Measurements from ENCODE around the gene RBM33. TPM values are rescaled to one million over a fixed set of nuclear protein-coding genes. Genes with fewer than 3 reads are reported as not detected.

The RBM33 gene
- total and polyA plus RNA-seq, 2 of the 13 experiments (the other 11 are each of a cell fraction or from before 2014, with no cell fraction given) = 12.4 to 28.9 TPM

- Histone ChIP-seq H3K4me3 (replicated peaks in 1 of 3; ENCODE audit: insufficient read depth in 1 of 3, low read depth in 2 of 3, low read length in 3 of 3) (no peak overlapping the region), H3K36me3 (replicated peaks in 1 of 2; ENCODE audit: control insufficient read depth in 1 of 2, insufficient read depth in 2 of 2, low read length in 2 of 2) (peaks cover 2 to 6% of the 10 kb centered on the region in 2 experiments; a peak in 4 of 5 replicates), H3K4me2 (ENCODE audit: low read depth, low read length) (no peak overlapping the region), H3K4me1 (ENCODE audit: insufficient read depth, low read length) (peaks cover 48% of the 10 kb centered on the region), H3K27ac (ENCODE audit: extremely low read length, insufficient read depth, low read length) (no peak overlapping the region), H2AFZ (ENCODE audit: low read length) (no peak overlapping the region), H3K9ac (ENCODE audit: insufficient read depth, low read depth, low read length) (no peak overlapping the region), H3K79me2 (ENCODE audit: insufficient read depth, low read length) (peaks cover 97% of the 10 kb centered on the region), H3K27me3 (ENCODE audit: control insufficient read depth in 1 of 2, insufficient read depth in 2 of 2, low read length in 2 of 2) (no peaks in the 10 kb centered on the region), H4K20me1 (ENCODE audit: insufficient read depth, low read length) (peaks cover 91% of the 10 kb centered on the region), H3K9me3 (ENCODE audit: low read length) (no peaks in the 10 kb centered on the region)
- ATAC-seq (no peak), DNase-seq (ENCODE audit: low spot score) (no peak), FAIRE-seq (no peak)
- no TSS peak for BruUV-seq (replicated peaks)
- WGBS (ENCODE audit: low lambda C conversion rate) = 91% methylated on average over 4 of the region's 5 CpGs
- in situ Hi-C loops (cut with HindIII; ENCODE audit: extremely low pct_ligation_motif_present, low pct_unique_long_range_greater_than_20kb) (no loop called here), intact Hi-C loops (cut with micrococcal nuclease; ENCODE audit: unreplicated experiment) (no loop called here)
- POLR2A ChIA-PET = no interaction called here
- TF ChIP-seq BCL6 (CRISPR knock-in tag; IDR thresholded peaks at IDR 0.05) = peak; percentile 27; the same call in 1 of the 2 replicates
- no peak for TF ChIP-seq RAD51 (IDR thresholded peaks at IDR 0.05; ENCODE audit: borderline replicate concordance)
- no peak for TF ChIP-seq SNAPC2 (CRISPR knock-in tag; IDR thresholded peaks at IDR 0.05)
- no peak for TF ChIP-seq NR3C1 (CRISPR knock-in tag; IDR thresholded peaks at IDR 0.05)
- CTCF ChIA-PET (ENCODE audit: low intra/inter-chr PET ratio, low total read pairs) = no interaction called here
Observed at GRCh38 chr7:155660059-155660757, 15.7 kb downstream of the RBM33 start.

GRCh38 chr7:155660758-155661093 is 16.3 kb downstream of the RBM33 start:
- in situ Hi-C loops (cut with HindIII; ENCODE audit: extremely low pct_ligation_motif_present, low pct_unique_long_range_greater_than_20kb) (no loop called here), intact Hi-C loops (cut with micrococcal nuclease; ENCODE audit: unreplicated experiment) (no loop called here)
- DNase-seq (ENCODE audit: low spot score) (no peak), FAIRE-seq (no peak), ATAC-seq (no peak)
- Histone ChIP-seq H3K27ac (ENCODE audit: extremely low read length, insufficient read depth, low read length) (no peak overlapping the region), H3K27me3 (ENCODE audit: control insufficient read depth in 1 of 2, insufficient read depth in 2 of 2, low read length in 2 of 2) (no peaks in the 10 kb centered on the region), H3K4me3 (replicated peaks in 1 of 3; ENCODE audit: insufficient read depth in 1 of 3, low read depth in 2 of 3, low read length in 3 of 3) (no peak overlapping the region), H3K9me3 (ENCODE audit: low read length) (no peaks in the 10 kb centered on the region), H3K79me2 (ENCODE audit: insufficient read depth, low read length) (peaks cover 97% of the 10 kb centered on the region), H2AFZ (ENCODE audit: low read length) (no peak overlapping the region), H3K4me1 (ENCODE audit: insufficient read depth, low read length) (peaks cover 48% of the 10 kb centered on the region), H3K9ac (ENCODE audit: insufficient read depth, low read depth, low read length) (no peak overlapping the region), H3K36me3 (replicated peaks in 1 of 2; ENCODE audit: control insufficient read depth in 1 of 2, insufficient read depth in 2 of 2, low read length in 2 of 2) (peaks cover 2 to 11% of the 10 kb centered on the region in 2 experiments; a peak in 4 of 5 replicates), H3K4me2 (ENCODE audit: low read depth, low read length) (no peak overlapping the region), H4K20me1 (ENCODE audit: insufficient read depth, low read length) (peaks cover 91% of the 10 kb centered on the region)
- WGBS (ENCODE audit: low lambda C conversion rate) = 83% methylated on average over 1 of the region's 1 CpG
- TF ChIP-seq GLI4 (CRISPR knock-in tag; IDR thresholded peaks at IDR 0.05; ENCODE audit: borderline replicate concordance) (no peak), ZUFSP (CRISPR knock-in tag; IDR thresholded peaks at IDR 0.05; ENCODE audit: borderline replicate concordance) (no peak), TBX2 (CRISPR knock-in tag; IDR thresholded peaks at IDR 0.05; ENCODE audit: borderline replicate concordance) (no peak), ZNF282 (IDR thresholded peaks at IDR 0.05; ENCODE audit: partially characterized antibody) (no peak), TEAD3 (CRISPR knock-in tag; optimal IDR thresholded peaks at IDR 0.05; ENCODE audit: borderline replicate concordance) (no peak), ZNF709 (CRISPR knock-in tag; IDR thresholded peaks at IDR 0.05) (peak; percentile 97)
- ChIA-PET CTCF (ENCODE audit: low intra/inter-chr PET ratio, low total read pairs) (no interaction called here), POLR2A (no interaction called here)
- no TSS peak for BruUV-seq (replicated peaks)
